HG03460 (cell line): ENCODE measurements around the gene NPHP4.
"Not testable (repeated sequence)": the region's sequence is repeated elsewhere in the genome, so short reads cannot be mapped to it uniquely, and the experiment has no call there.

ENCODE experiments used
- ATAC-seq: cut with Tn5 transposase; IDR thresholded peaks from one replicate; pipeline ENCODE4 v1.9.1; 2021; ENCODE audit not compliant: unreplicated experiment

The NPHP4 gene

DNA sequence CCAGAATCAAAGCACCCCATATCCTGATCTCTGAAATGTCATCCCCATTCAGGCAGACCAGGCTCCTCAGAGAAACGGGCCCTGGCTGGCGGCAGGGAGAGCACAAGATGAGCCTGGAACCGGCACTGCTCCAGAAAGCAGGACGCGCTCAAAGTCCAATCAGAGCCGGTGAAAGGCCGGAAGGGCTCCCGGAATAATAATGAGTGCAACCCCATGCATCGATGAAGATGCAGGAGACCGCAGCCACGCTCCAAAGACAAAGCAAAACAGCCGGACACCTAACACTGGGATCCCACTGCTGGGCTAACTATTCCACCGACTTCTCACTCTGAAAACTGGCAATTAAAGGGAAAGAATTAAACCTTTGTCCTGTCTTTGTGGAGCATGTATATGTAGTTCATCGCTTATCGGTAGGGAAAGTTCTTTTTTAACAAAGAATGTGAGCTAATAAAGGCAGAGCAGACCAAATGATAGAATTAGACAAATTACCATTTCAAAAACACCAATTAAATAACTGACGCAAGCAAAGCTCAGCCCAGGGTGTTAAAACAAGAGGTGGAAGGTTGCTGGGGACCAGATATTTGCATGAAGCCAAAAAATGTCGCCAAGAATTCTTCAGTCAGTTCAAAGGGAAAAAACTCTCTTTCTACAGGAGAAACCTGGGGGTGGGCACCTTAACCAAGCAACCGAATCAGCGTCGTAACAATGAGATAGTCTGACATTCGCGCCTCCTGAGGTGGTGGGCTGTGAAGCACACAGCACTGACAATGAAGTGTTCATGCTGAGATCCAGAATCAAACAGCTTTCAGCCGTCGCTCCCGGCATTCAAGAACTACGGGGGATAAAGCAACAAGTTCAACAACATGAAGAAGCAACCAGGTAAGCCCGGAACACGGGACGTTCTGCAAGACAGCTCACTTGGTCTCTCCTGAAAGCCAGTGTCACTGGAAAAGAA is 95.2 kb downstream of the NPHP4 start:
- no peak for ATAC-seq

DNA sequence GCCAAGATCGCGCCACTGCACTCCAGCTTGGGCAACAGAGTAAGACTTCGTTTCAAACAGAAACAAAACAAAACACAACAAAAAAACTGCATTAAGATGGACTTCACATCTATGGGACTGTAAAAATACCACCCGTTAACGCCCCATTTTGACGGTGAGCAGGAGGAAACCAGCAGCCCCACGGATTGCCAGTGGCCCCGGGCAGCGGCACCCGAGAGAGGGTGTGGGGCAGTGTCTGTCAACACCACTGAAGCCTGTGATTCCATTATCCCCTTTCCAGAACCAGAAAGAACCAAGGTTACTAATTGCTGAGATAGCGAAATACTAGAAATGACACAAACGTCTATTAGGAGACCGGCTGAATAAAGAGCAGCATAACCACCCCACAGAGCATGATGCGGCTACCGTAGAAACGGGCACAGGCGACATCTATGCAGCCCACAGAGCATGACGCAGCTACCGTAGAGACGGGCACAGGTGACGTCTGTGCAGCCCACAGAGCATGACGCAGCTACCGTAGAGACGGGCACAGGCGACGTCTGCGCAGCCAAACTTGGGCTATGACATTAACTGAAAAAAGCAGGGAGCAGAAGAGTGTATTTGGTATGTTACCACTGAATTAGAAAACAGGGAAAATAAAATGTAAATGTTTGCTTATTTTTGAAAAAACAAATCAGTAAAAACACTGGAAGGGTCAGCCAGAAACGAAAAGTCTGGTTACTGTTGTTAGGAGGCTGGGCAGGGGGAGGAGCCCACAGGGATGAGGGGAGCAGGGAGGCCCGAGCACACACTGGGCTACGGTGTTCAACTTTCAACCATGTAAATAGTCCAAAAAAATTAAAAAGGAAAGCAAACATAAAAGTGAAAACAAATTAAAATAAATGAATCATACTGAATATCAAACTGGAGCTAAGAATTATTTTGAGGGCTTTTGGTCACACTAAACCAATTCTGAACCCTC is 96.5 kb downstream of the NPHP4 start:
- ATAC-seq: no peak

DNA sequence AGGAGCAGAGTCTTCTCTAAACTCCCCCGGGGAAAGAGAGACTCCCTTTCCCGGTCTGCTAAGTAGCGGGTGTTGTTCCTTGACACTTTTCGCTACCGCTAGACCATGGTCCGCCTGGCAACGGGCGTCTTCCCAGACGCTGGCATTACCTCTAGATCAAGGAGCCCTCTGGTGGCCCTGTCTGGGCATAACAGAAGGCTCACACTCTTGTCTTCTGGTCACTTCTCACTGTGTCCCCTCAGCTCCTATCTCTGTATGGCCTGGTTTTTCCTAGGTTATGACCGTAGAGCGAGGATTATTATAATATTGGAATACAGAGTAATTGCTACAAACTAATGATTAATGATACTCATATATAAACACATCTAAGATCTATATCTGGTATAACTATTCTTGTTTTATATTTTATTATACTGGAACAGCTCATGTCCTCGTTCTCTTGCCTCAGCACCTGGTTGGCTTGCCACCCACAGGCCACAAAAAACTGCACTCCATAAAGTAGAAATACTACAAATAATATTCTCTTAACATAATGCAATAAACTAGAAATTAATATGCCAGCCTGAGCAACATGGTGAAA is 98.4 kb downstream of the NPHP4 start:
- not testable (repeated sequence) for ATAC-seq

DNA sequence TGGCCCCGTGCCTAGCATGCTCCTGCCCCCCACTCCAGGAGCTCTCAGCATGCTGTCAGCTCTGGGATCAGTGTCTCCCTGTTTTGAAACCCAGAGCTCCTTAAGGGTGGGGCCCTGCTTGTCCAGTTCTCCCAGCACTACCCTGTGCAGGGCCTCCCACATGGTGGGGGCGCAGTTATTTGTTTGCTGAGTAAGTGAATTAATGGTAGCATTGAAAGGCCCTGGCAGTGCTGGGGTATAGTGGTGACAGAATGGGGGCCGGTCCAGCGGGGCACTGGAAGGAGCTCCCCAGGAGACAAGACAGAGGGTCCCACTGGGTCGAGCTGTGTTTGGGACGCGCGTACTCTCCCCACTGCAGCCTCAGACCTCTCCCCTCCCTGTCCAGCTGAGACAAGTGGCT is 99.9 kb downstream of the NPHP4 start:
- no peak for ATAC-seq

DNA sequence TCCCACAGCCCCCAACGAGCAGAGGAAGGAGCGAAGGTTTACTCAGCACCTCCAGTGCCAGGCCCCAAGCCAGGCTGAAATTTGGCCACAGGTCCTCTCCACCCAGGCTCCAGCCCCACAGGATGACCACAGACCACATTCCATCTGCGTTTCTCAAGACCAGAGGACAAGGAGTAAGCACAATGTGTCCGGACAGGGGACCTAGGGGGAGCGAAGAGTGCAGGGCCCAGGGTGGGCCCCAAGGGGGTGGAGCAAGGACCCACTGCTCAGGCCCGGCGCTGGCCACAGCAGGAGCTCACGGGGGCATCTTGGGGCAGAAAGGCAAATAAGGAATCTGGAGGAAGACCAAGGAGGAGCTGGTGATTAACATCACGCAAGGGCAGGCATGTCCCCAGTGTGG is 100.5 kb downstream of the NPHP4 start:
- no peak for ATAC-seq

DNA sequence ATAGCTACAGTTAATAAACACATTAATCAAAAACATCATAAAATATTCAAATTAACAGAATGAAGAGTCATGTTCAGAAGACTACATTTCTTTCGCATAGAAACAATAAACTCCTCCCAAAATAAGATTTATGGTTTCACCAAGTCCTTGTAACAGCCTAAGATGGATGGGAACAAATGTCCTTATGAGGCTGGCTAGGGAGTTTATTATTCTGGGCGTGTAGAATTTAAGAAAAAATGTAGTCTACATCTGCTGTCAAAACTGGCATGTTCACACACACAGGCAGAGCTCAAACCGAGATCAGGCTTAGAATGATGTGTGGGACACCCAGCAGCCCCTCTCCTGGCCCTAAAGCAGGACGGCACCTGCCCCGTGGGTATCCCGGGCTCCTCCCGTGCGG is 101.1 kb downstream of the NPHP4 start:
- ATAC-seq: no peak

- no peak for ATAC-seq
Observed at GRCh38 chr1:5890346-5891106, 101.7 kb downstream of the NPHP4 start.

- no peak for ATAC-seq
Observed at GRCh38 chr1:5889901-5890300, 102.3 kb downstream of the NPHP4 start.

- ATAC-seq: no peak
Observed at GRCh38 chr1:5889462-5889861, 102.8 kb downstream of the NPHP4 start.

DNA sequence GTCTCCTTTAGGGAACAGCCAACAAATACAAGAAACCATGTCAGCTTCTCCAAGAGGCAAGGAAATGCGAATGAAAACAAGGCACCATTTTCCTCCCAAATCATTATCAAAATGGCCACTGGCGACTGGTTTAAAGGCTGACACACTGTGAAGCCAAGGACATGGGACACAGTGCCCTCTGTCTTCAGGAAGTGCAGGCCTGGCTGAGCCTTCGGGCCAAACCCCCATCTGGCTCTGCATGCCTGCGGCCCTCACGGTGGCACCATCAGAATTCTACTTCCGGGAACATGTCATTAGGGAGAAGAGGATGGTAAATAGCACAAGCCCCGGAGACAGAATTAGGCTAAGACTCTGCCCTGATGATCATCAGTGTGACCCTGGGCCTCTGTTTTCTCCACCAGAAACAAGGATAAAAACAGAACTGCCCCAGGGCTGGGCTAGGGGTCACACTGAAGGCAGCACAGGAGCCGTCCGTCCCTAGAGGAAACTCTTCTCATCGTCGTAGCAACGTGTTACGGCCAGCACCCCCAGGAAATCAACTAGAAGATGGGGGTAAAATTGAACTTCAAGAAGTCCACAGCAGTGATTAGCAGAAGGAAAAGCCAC is 103.5 kb downstream of the NPHP4 start:
- no peak for ATAC-seq

DNA sequence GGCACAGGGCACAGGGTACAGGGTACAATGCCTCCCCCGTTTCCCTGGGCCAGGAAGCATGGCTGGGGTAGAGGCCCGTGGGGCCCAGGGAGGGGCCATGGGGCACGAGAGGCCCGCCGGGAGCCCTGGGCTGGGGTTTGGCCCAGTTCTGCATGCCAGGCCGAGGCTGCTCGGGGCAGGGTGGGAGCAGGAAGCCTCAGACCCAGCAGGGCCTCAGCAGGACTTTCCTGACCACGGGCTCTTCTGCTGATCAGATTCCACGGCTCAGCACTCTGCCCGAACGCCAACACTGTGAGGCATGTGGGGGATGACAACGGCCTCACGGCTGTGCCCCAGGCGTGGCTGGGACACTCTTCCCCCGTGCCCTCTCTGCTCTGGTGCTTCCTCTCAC is 104.3 kb downstream of the NPHP4 start:
- ATAC-seq: no peak

DNA sequence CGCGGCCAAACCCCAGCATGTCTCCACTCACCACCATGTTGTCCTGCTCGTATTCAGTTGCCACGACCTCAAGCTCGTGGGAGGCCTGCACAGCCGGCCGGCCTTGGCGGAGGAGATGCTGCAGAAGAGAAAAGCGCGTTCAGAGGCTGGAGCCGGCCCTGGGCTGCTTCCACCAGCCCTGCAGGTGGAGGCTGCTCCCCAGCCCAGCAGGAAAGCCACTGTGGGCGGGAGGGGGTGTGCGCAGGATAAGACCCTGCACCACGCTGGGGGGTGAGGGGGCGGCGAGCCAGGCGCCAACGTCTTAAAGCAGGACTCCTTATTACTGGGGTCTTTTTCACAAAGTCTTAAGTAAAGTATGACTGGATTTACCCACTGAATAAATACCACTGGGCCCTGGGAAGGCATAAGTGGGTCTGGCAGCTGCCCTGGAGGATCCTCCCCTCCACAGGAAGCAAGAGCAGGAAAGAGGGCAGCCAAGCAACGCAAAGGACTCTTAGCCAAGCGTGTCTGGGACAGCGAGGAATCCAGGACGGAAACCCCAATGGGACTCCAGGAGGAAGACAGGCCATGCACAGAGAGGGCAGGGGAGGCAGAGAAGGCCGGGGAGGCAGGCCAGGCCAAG is 104.8 kb downstream of the NPHP4 start:
- ATAC-seq: no peak

DNA sequence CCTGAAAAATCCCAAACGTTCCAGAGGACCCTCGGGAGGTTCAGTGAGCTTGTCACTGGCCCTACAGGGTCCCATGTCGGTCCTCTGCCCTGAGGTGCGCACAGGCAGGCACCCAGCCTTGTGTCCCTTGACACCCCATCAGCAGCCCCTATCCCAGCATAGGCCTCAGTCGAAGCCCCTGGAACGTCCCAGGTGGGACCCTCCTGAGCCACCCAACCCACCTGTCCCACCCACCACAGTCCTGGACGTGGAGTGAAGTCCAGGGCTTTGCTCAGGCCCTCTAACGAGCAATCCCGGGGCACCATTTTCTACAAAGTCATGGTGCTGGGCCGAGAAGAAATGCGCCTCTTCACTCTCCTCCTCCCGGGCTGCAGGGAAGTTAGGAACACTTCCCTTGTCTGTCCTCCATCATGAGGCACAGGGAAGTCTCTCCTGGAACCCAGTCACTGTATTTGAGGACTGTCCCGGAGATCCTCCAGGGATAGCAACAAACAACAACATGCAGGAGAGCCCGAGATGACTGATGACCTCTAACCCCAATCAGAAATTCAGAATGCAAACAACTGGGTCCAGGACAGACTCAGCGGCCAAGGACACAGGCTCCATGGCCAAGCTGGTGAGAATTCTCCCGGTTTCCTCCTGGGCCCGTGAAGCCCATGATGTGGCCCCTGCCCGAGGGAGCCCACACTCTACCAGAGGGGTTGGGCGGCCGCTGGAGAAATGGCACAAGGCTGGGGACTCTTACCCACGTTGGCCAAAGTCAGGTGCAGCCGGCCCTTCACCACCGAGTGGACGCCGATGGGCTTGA is 105.5 kb downstream of the NPHP4 start:
- no peak for ATAC-seq

GRCh38 chr1:5886140-5886483 is 106.1 kb downstream of the NPHP4 start:
- ATAC-seq: no peak

DNA sequence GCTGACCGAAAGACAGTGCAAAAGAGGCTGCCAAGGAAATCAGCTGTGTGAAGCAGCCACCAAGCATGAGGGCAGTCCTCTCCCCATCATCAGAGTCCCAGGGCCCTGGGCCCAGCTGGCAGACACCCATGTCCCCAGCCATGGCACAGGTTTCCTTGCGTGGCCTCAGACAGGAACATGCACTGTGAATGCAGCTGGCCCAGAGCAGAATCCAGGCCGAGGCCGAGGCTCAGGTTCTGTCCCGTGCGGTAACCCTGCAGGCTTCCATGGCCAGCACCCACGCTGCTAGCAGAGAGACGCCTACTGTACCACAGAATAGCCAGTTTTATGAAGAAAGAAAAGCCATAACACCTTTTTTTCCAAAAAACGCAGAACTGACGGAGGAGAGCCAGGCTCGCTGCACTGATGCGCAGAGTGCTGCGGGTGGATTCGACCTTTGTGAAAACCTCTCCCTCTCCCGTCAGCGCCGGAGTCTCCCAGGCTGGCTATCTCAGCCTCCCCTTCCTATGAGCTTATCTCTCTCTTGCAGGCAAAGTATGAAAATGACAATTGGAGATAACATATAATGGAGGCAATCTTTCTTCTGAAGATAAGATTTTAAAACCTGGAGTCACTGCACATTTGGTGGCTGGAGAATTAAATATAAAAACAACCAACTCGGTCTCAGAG is 106.6 kb downstream of the NPHP4 start:
- ATAC-seq: no peak

DNA sequence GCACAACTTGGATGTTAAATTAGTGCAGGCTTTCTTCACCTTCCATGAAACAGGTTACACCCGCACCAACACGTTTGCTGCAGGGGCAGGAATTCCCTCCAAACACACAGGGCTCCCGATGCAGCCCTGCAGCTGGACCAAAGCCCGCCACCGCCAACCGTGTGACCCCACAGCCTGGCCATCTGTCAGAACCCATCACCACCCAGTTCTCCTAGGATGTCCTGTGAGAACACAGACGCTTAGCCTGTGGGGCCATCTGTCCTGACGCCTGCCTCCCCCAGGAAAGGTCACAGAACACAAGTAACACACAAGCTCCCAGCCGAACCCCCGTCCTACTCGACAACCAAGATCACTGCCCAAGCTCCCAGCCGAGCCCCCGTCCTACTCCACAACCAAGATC is 108.1 kb downstream of the NPHP4 start:
- no peak for ATAC-seq

DNA sequence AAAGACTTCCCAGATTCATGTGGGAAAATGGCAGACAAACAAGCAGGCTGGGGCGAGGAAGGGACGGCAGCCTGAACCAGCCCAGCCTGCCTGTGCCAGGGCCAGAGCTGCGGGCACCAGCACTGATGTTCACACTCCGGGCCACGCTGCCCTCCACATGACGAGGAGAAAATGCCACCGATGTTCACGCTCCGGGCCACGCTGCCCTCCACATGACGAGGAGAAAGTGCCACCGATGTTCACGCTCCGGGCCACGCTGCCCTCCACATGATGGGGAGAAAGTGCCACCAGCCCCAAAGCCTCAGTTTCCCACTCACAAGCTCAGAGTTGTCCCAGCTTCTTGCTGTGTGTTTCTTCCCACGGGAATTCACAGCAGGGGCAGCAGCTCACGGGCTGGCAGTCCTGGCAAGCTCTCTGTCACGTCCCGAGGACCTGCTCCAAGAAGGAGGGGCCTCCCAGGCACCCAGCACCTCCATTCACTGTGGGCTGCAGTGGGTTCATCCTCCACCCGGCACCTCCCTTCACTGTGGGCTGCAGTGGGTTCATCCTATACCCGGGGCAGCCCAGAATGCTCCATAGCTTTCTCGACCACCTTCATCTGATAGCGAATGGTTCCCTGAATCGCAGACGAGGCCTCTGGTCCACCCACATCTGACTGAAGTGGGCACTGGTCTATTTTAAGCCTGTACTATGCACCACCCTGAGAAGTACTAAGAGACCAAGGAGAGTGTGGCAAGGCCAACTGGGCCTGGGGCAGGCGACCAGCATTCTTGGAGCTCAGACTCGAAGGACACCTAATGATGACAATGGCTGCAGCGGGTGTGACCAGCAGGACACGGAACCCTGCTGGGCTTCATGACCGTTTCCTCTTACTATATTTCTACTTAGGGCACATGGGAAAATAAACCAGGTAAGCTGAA is 108.8 kb downstream of the NPHP4 start:
- ATAC-seq: no peak
